HEK293T (cell line): Measurements from ENCODE around the gene CASR.
"Not testable (repeated sequence)": the region's sequence is repeated elsewhere in the genome, so short reads cannot be mapped to it uniquely, and the experiment has no call there.

Source experiments
- CTCF ChIA-PET: fragments of 350-600 bp; formaldehyde crosslinking; extraction: SDS; loops from one replicate; lab custom pipeline; 2021; ENCODE audit warnings: antibody characterized with exemption, inconsistent platforms; lab: Yijun Ruan, JAX
- POLR2A ChIA-PET: fragments of 350-600 bp; formaldehyde crosslinking; extraction: SDS; loops from one replicate; lab custom pipeline; 2020; ENCODE audit warnings: antibody characterized with exemption, inconsistent platforms; lab: Yijun Ruan, JAX
- DNase-seq: peaks from one replicate; pipeline ENCODE4 v3.0.0; 2012; ENCODE audit warnings: mixed read lengths; ENCODE audit errors: extremely low spot score
- ARNT ChIP-seq: fragments of 450-650 bp; IDR thresholded peaks from 2 replicates; pipeline ENCODE4 v1.6.1; 2017; ENCODE audit warnings: mild to moderate bottlenecking
- BHLHE40 ChIP-seq: fragments of 450-650 bp; IDR thresholded peaks from 2 replicates; pipeline ENCODE4 v1.6.1; 2016; ENCODE audit warnings: mild to moderate bottlenecking, moderate library complexity, borderline replicate concordance
- CTBP1 ChIP-seq: fragments of 450-650 bp; IDR thresholded peaks from 2 replicates; pipeline ENCODE4 v1.6.1; 2016; ENCODE audit warnings: borderline replicate concordance
- ELF4 ChIP-seq: fragments of 450-650 bp; IDR thresholded peaks from 2 replicates; pipeline ENCODE4 v1.6.1; 2017; ENCODE audit warnings: antibody characterized with exemption
- FOXA1 ChIP-seq: fragments of 450-650 bp; IDR thresholded peaks from 2 replicates; pipeline ENCODE4 v1.6.1; 2016; ENCODE audit warnings: mild to moderate bottlenecking
- FOXK2 ChIP-seq: fragments of 450-650 bp; IDR thresholded peaks from 2 replicates; pipeline ENCODE4 v1.6.1; 2016; ENCODE audit warnings: mild to moderate bottlenecking
- FOXM1 ChIP-seq: fragments of 450-650 bp; IDR thresholded peaks from 2 replicates; pipeline ENCODE4 v1.6.1; 2017; ENCODE audit warnings: mild to moderate bottlenecking, borderline replicate concordance
- HDGF ChIP-seq: fragments of 450-650 bp; IDR thresholded peaks from 2 replicates; pipeline ENCODE4 v1.6.1; 2017; ENCODE audit warnings: antibody characterized with exemption, borderline replicate concordance
- L3MBTL2 ChIP-seq: fragments of 450-650 bp; conservative IDR thresholded peaks from 2 replicates; pipeline ENCODE4 v1.6.1; 2016; ENCODE audit warnings: mild to moderate bottlenecking
- LEF1 ChIP-seq: fragments of 450-650 bp; IDR thresholded peaks from 2 replicates; pipeline ENCODE4 v1.6.1; 2017; ENCODE audit warnings: mild to moderate bottlenecking, borderline replicate concordance
- NFRKB ChIP-seq: fragments of 450-650 bp; IDR thresholded peaks from 2 replicates; pipeline ENCODE4 v1.6.1; 2016; ENCODE audit warnings: mild to moderate bottlenecking, moderate library complexity
- SP1 ChIP-seq: fragments of 450-650 bp; IDR thresholded peaks from 2 replicates; pipeline ENCODE4 v1.6.1; 2017
- SUZ12 ChIP-seq: fragments of 450-650 bp; IDR thresholded peaks from 2 replicates; pipeline ENCODE4 v1.6.1; 2016; ENCODE audit warnings: mild to moderate bottlenecking
- TARDBP ChIP-seq: fragments of 450-650 bp; IDR thresholded peaks from 2 replicates; pipeline ENCODE4 v1.6.1; 2016
- ZNF384 ChIP-seq: fragments of 450-650 bp; IDR thresholded peaks from 2 replicates; pipeline ENCODE4 v1.6.1; 2016
- TF ChIP-seq, protein P1 (sequence below): fragments of 450-650 bp; IDR thresholded peaks from 2 replicates; pipeline ENCODE4 v1.6.1; 2016

The CASR gene

DNA sequence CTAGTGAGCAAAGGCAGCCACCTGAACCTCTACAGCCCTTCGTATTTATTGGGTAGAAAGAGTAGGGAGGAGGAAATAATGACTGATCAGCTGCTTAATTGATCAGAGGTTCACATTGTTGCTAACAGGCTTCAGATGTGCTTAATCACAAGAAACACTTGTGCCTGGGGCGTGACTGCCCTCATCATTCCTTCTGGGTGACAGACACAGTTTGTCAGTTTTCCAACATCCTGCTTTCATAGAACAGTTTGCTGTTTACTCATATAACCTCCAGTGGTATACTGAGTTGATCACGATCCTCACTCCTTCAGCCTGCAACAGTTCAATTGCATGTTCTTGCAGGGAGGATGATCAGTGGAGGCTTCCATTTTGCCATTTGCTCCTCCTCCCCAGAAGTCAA, 13.6 kb upstream of the CASR start:
- POLR2A ChIA-PET: no interaction called here
- CTCF ChIA-PET: no interaction called here
- no peak for DNase-seq
- no peak for TF ChIP-seq FOXM1
- TF ChIP-seq LEF1: no peak
- TF ChIP-seq ARNT: no peak

DNA sequence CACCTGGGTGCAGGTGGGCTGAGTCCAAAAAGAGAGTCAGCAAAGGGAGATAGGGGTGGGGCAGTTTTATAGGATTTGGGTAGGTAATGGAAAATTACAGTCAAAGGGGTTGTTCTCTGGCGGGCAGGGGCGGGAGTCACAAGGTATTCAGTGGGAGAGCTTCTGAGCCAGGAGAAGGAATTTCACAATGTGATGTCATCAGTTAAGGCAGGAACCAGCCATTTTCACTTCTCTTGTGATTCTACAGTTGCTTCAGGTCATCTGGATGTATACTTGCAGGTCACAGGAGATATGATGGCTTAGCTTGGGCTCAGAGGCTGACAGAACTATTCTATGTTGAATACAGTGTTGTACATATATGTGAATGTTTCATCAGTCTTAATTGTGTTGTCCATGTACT, 12.1 kb upstream of the CASR start:
- POLR2A ChIA-PET, CTCF ChIA-PET, DNase-seq: not testable (repeated sequence)

DNA sequence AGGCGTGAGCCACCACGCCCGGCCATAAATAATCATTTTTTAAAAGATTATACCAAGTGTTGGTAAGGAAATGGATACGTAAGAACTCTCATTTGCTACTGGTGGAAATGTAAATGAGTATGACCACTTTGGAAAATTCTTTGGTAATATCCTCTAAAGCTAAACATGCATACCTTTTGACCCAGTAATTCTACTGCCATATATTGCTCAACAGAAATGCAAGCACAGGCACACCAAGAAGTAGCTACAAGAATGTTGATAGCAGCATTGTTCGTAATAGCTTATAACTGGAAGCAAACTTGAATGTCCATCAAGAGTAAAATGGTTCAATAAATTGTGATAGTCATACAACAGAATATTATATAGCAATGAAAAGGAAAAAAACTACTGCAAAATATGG, 4.8 kb upstream of the CASR start:
- ChIA-PET CTCF (no interaction called here), POLR2A (no interaction called here)
- TF ChIP-seq SUZ12 (no peak), FOXM1 (no peak), FOXA1 (no peak), HDGF (no peak), ELF4 (no peak), SP1 (no peak), BHLHE40 (no peak), TARDBP (no peak), NFRKB (no peak), ZNF384 (no peak), FOXK2 (no peak), CTBP1 (no peak), L3MBTL2 (no peak)
- TF ChIP-seq, protein P1, sequence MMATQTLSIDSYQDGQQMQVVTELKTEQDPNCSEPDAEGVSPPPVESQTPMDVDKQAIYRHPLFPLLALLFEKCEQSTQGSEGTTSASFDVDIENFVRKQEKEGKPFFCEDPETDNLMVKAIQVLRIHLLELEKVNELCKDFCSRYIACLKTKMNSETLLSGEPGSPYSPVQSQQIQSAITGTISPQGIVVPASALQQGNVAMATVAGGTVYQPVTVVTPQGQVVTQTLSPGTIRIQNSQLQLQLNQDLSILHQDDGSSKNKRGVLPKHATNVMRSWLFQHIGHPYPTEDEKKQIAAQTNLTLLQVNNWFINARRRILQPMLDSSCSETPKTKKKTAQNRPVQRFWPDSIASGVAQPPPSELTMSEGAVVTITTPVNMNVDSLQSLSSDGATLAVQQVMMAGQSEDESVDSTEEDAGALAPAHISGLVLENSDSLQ: no peak
- no peak for DNase-seq

DNA sequence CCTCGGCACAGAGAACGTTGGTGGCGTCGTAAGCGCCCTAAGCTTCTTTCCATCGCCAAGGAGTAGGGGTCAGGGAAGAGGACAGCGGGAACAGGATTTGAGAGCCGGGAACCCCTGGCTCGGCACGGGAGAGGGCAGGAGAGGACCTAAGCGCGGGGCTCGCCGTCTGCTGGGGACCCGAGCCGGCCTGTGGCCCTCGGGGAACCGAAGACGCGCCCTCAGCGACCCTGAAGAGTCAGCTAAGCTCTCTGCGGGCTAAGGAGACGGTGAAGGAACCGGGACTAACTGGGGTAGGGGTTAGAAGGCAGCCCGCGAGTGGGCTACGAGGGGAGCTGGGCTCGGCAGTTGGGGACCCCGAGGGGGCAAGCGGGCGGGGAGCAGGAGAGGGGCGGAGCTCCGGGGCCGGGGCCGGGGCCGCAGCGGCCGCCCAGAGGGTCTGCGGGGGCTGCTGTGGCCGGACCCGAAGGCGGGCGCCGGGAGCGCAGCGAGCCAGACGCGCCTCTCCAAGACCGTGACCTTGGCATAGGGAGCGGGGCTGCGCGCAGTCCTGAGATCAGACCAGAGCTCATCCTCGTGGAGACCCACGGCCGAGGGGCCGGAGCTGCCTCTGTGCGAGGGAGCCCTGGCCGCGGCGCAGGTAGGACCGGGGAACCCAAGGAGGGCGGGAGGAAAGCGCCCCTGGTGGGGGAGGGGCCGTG, 574 bp downstream of the CASR start:
- POLR2A ChIA-PET: no interaction called here
- CTCF ChIA-PET: no interaction called here
- no peak for TF ChIP-seq ZNF384
- TF ChIP-seq SP1: no peak
- TF ChIP-seq ARNT: no peak
- no peak for TF ChIP-seq HDGF
- TF ChIP-seq TARDBP: no peak
- DNase-seq: no peak

DNA sequence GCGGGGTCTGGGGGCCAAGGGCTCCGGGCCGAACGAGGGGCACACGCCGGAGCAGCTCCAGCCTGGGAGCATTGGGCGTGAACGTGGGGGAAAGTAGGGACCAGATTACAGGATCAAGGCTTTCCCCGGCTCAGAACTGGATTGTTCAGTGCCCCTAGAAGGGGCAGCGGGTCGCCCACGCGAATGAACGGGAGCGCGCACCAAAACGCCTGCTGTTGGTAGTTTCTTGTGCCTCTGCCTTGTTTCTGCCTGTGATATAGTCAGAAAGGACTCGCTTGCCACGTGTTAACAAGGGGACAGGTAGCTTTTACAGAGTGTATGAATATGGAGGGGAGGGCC, 1.1 kb downstream of the CASR start:
- TF ChIP-seq FOXM1 (no peak), LEF1 (no peak), SUZ12 (no peak), FOXK2 (no peak), TARDBP (no peak), NFRKB (no peak), HDGF (no peak), ARNT (no peak), ELF4 (no peak), ZNF384 (no peak), CTBP1 (no peak), SP1 (no peak), L3MBTL2 (no peak), FOXA1 (no peak), BHLHE40 (no peak)
- TF ChIP-seq, protein P1: no peak

DNA sequence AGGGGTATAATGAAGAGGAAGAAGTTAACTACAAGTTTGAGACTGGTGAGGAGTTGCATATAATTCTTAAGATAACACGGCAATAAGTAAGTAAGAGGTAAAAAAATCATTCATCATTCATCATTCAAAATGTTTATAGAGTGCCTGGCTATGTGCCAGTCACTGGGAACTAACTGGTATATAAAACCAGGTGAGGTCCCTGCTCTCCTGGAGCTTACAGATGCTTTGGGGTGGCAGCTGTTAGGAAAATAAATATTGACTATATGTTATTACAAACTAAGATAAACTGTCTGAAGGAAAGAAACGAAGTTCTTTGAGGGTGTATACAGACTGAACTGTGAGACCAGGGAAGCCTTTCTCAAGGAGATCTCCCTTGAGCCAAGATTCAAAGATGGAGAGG, 2.9 kb downstream of the CASR start:
- ChIA-PET POLR2A (no interaction called here), CTCF (no interaction called here)
- DNase-seq: no peak
- TF ChIP-seq CTBP1: no peak
- no peak for TF ChIP-seq ZNF384
- TF ChIP-seq, protein P1: no peak
- TF ChIP-seq NFRKB: no peak
- no peak for TF ChIP-seq TARDBP
- TF ChIP-seq L3MBTL2: no peak
- TF ChIP-seq FOXA1: no peak
- TF ChIP-seq FOXM1: no peak

More for the DNA sequence above, 1.1 kb downstream of the CASR start:
- CTCF ChIA-PET: no interaction called here
- POLR2A ChIA-PET: no interaction called here
- no peak for DNase-seq

DNA sequence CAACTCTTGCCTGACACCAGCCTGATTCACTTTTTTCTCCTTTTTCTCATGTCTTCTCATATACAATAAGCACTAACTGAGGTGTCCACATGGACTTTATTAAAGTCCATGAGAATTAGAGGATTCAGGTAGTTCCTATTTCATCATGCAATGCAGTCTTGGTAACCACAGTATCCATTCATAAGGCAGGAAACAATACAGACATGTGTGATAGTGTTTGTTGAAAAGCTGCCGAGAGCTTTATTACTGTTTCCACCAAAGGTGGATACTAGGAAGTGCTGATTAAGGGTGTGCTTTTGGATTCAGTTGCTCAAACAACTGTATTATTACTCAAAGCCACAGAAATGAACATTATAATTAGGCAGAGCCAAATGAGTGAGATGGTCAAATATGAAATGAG, 5.3 kb downstream of the CASR start:
- ChIA-PET CTCF (no interaction called here), POLR2A (no interaction called here)
- no peak for TF ChIP-seq HDGF
- no peak for TF ChIP-seq NFRKB
- TF ChIP-seq FOXK2: no peak
- TF ChIP-seq LEF1: no peak
- no peak for TF ChIP-seq ELF4
- no peak for TF ChIP-seq ZNF384
- TF ChIP-seq SUZ12: no peak
- TF ChIP-seq FOXA1: no peak
- no peak for DNase-seq
